Daoy (cell line): ENCODE results near the gene GMCL2. TPM values are rescaled to one million over a fixed set of nuclear protein-coding genes. Genes with fewer than 3 reads are reported as not detected.

Experiments used
- DNase-seq: peaks from one replicate; pipeline ENCODE4 v3.0.0-alpha.2; 2015; ENCODE audit warnings: low read depth
- total RNA-seq: library from RNA; depleted of rRNA; stranded (reverse); fragments of >200 nt; shearing (Covaris generic); gene quantifications from 2 replicates; pipeline ENCODE4 v1.2.3, GENCODE V29; 2014

Gene GMCL2
- total RNA-seq, 1 experiment from 2014 or later: not detected

- DNase-seq: no peak
Measured at GRCh38 chr5:178182158-178182876, 4.9 kb downstream of the GMCL2 start.

GRCh38 chr5:178180141-178180863 is 6.9 kb downstream of the GMCL2 start:
- no peak for DNase-seq

- DNase-seq: no peak
Measured at GRCh38 chr5:178177569-178177968, 9.6 kb downstream of the GMCL2 start.

GRCh38 chr5:178176791-178177190 is 10.4 kb downstream of the GMCL2 start:
- no peak for DNase-seq

GRCh38 chr5:178174456-178174855 is 12.7 kb downstream of the GMCL2 start:
- no peak for DNase-seq

GRCh38 chr5:178170455-178170854 is 16.7 kb downstream of the GMCL2 start:
- DNase-seq: no peak

- DNase-seq: no peak
Measured at GRCh38 chr5:178165581-178165980, 21.6 kb downstream of the GMCL2 start.

GRCh38 chr5:178163772-178164735 is 23.1 kb downstream of the GMCL2 start:
- DNase-seq: peak; percentile 88

- no peak for DNase-seq
Measured at GRCh38 chr5:178162481-178162880, 24.7 kb downstream of the GMCL2 start.

- DNase-seq: no peak
Measured at GRCh38 chr5:178160176-178160575, 27.0 kb downstream of the GMCL2 start.

GRCh38 chr5:178155065-178155464 is 32.1 kb downstream of the GMCL2 start:
- no peak for DNase-seq

GRCh38 chr5:178153530-178154340 is 33.4 kb downstream of the GMCL2 start, which contains the start of gene NHP2:
Gene NHP2 (minus strand): TSS chr5:178153885. CDS start chr5:178153817, 68 bp downstream.
- peak; percentile 99 for DNase-seq

- no peak for DNase-seq
Measured at GRCh38 chr5:178152491-178153444, 34.4 kb downstream of the GMCL2 start.

GRCh38 chr5:178150977-178151734 is 36.0 kb downstream of the GMCL2 start:
- no peak for DNase-seq

- DNase-seq: no peak
Measured at GRCh38 chr5:178149199-178149932, 37.8 kb downstream of the GMCL2 start.

- no peak for DNase-seq
Measured at GRCh38 chr5:178147406-178147805, 39.8 kb downstream of the GMCL2 start.

- peak; percentile 70 for DNase-seq
Measured at GRCh38 chr5:178145965-178146820, 41.0 kb downstream of the GMCL2 start.

- no peak for DNase-seq
Measured at GRCh38 chr5:178143901-178144300, 43.3 kb downstream of the GMCL2 start.
